ENCODE measurements around the gene BCL2.
"Not testable (repeated sequence)": the region's sequence is repeated elsewhere in the genome, so short reads cannot be mapped to it uniquely, and the experiment has no call there.

BCL2 gene

DNA sequence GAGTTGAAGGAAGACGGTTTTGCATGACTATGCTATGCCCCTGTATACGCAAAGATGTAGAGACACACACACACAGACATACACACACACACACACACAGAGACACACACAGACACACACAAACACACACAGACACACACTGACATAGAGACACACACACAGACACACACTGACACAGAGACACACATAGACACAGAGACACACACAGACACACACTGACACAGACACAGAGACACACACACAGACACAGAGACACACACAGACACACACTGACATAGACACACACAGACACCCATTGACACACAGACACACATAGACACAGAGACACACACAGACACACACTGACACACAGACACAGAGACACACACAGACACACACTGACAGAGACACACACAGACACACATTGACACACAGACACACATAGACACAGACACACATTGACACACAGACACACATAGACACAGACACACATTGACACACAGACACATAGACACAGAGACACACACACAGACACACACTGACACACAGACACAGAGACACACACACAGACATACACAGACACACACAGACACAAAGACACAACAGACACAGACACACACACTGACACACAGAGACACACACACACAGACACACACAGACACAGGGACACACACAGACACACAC is 121.3 kb downstream of the BCL2 start:
- FAIRE-seq, result no peak

DNA sequence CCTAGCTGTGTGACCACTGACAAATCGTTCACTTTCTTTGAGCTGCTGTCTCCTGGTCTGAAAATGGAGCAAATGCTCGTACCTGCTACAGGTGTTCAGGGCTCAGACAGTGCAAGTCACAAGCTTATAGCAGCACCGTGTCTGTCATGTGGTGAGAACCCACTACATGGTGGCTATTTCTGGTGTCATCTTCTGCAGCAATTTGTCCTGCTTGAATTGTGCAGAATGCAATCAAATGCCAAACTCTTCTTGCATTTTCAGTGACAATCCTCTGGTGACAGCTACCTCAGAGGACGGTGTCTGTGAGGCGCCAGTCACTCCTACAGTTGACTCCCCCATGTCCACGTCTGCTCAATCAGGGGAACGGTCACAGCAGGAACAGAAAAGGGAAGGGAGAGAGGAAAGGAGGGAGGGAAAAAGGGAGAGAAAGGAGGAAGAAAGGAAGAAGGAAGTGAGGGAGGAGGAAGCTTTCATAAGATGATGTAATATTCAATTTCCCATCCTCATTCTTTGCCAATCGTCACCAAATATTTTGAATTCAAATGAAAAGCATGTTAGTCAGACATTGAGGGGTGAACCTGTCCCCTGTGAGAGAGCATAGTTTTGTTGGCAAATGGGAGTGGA is 122.2 kb downstream of the BCL2 start:
- no peak for FAIRE-seq

DNA sequence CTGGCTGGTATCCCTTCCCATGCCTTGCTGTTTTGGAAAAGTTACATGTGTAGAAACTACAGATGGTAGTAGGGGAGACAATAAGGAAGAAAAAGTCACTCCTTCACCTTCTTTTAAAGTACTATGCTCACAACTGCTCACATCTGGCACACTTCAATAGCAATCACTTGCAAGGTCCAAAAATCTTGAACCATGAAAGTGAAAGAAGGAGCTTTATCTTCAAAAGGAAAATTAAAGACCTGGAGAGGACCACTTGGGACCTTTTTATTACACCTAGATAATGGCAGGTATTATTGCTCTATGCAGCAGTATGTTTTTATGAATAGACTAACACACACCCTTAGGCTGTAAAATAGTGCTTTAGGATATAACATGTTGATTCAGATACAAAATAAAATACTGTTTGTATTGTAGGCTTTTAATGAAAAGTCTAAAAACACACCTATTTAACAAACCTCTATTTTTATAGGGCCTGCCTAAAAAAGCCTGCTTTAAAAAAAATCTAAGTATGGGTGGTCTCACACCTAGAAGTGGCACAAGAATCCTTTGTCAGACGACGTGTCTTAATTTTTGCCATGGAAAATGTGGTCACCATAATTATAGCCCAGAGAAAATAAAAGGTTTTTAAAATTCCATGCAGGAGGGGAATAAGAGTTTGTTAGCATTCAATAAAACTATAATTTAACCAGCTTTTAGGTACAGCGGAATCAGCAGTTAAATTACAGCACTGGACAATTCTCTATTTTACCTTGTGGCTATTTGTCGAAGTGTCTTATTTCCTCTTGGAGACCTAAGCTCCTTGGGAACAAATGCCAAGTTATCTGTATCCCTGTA is 124.0 kb downstream of the BCL2 start:
- FAIRE-seq, result no peak

DNA sequence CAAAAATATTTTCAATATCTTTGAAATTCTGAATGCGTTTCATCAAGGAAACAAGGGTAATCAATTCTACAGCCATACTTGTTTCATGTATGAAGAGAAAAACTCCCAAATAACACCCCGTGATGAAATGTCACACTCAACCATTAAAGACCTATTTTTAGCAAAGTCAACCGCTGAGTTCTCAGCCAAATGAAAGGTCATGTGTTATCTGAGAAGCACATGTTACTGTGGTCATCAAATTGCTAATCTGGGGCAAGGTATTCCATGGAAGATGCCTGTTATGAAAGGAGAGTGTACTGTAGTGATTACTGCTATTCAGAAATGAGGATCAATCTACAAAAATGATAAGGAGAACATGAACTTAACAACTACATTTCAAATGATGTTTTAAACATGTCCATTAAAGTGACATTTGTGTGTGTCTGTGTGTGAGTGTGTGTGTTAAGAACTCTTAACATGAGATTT is 126.7 kb downstream of the BCL2 start:
- FAIRE-seq, result no peak

DNA sequence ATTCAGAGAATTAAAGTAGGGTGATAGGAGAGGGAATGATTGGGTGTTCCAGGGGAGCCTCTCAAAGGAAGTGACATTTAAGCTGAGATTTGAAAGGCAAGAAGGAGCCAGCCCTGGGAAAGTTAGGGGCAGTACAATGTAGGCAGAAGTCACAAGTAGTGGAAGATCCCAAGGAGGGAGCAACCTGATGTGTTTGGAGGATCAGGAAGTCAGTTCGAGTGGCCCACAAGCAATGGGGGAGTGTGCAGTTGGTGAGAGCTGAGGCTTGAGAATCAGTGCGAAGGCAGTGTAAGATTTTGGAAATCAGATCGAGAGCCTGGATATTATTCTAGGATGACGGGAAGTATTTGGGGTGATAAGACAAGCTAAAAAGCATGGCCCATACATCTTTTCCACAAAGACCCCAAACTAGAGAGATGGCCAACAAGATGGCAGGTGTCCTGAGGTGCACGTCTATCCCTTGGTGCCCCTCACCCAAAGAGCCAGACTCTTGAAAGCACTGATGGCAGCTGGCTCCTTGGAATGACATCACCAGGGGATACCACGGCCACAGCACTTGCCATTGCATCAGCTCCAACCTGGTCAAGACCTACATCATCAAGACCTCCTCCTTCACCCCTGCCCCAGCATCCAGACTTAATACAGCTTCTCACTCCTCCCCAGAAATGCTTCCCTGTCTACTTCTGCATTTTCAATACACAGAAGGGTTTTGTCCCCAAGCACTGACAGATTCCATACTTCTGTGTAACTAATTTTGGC is 127.3 kb downstream of the BCL2 start:
- no peak for FAIRE-seq

DNA sequence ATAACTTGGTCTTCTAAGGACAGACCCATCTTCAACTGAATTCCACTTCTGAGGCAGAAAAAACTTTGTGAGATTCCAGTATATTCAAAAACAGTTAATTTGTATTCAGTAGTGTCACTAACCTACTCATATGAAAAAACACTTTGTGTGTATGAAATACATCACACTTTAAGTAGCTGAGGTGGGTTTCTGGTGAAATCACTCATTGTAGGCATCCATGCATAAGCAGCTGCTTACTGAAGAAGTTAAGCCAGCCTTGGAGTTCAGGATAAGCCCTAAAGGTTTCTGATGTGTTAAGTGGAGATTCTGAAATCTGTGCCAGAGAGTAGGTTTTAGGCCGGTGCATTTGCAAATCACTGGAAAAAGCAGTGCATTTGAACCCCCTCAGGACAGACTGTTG is 128.2 kb downstream of the BCL2 start:
- no peak for FAIRE-seq

DNA sequence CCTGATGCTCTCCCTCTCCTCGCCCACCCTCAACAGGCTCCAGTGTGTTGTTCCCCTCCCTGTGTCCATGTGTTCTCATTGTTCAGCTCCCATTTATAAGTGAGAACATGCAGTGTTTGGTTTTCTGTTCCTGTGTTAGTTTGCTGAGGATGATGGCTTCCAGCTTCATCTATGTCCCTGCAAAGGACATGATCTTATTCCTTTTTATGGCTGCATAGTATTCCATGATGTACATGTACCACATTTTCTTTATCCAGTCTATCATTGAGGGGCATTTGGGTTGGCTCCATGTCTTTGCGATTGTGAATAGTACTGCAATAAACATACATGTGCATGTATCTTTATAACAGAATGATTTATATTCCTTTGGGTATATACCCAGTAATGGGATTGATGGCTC is 128.7 kb downstream of the BCL2 start:
- FAIRE-seq, result not testable (repeated sequence)

DNA sequence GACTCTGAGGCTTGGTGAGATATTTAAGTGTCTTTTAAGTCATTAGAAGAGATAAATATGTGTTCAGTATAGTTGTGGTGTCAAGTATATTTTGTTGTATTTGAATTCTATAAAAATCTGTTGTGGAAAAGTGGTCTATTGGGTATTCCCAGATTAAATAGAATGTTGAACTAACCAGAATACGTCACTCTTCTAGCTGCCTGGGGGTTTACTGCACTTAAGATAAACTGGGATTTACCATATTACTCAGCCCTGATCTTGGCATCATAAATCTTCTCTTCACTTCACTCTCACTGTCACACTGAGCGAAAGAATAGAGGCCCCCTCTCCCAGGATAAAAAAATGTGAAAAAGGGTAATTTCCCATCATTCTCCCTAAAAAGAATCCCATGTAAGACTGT is 129.8 kb downstream of the BCL2 start:
- FAIRE-seq, result no peak

DNA sequence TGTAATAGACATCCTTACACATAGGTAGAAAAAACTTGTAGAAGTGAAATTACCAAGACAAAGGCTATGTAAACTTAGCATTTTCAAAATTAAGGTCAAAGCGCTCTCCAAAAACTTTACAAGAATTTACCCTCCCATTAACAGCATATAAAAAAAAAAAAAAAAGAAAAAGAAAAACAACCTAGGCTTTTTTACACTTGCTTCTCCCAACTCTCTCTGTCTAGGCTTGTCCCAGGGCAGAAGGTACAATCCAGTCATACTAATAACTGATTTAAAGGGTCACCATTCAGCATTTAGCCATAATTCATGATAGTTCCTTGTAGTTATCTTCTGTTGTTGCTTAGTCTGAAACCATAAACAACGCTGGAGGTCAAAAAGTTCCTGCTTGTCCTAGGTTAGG is 130.5 kb downstream of the BCL2 start:
- FAIRE-seq, result peak; percentile 83

DNA sequence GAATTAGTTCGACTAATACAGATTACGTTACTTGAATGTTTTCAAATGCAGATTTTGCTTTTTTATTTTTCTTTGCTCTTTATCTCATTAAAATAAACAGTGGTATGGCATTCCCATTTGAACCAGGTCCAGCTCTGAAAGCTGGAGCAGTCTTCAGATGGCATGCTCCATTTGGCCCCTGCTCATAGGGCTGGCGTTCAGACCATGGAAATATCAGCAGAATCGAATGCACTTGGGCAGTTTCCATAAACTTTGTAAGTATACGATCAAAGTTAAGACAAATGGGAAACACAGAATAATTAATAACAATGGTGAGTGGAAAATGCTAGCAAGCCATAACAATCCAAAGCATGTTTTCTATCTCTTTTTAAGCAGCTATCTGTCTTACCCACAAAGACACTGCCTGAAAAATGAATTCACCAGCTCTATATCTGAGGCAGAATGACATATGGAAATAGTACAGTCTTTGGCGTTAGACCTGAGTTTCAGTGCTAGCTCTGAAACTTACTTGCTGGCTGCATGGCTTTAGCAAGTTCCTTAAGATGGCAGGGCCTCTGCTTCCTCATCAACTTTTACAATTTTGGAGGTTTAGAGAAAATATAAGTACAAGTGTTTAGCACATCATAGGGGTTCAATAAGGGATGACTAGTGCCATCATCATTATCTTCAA is 131.6 kb downstream of the BCL2 start:
- no peak for FAIRE-seq

DNA sequence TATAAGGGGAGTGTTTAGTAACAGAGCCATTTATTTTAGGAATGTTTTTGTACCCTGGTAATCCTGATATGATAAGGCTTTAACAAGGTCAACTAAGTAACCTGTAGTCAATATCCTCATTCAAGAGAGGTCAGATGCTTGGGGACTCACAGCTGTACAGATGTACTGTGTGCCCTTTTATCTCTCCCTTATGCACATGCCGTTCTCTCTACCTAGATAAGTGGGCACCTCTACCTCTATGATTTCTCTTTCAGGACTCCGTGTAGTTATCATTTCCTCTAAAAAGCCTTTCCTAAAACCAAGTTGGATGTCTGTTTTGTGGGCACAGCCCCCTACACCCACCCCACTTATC is 132.4 kb downstream of the BCL2 start:
- FAIRE-seq, result no peak

DNA sequence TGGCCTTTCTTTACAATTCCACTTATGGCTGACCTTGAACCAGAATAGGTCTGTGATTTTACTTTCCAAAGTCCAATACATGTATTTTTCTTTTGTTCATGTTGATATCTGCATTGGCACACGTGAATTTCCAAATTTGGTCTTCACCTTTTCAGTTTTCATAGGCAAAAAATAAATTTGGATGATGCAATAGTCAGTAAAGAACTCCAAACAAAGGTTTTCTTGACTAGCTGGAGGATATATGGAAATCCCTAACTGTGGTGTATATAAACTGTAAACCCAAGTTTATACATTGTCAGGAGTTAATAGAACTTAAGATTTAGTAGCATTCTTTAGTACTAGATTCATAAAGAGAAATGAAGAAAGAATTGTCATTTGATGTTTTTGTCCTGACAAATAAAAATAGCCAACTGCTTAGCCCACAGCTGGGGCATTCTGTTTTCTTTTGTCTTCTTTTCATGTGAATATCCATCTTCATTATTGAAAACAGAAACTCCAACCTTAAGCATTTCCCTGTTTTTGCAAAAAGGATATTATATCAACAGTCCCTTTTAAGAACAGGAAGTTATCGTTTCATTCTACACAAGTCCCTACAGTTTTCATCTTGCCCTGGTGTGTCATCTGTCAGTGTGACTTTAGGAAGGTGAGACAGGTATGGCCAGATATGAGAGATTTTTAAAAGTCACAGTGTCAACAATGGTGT is 132.9 kb downstream of the BCL2 start:
- FAIRE-seq, result no peak

DNA sequence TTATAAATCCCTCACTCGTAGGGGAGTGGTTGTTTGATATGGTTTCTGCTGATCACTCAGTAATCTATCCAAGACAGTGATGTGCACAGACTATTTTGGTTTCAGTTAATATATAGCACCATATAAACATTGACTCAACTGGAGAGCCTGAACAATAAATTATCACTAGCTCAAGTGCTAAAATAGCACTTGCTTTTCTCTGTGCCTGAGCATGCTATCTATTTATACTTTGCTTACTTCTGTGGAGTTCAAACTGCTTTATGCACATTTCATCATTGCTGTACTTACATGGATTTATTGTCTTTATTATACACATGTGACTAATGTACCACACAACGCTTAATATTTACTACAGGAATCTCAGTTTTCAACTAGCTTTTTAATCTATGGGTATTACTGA is 133.6 kb downstream of the BCL2 start:
- FAIRE-seq, result no peak

DNA sequence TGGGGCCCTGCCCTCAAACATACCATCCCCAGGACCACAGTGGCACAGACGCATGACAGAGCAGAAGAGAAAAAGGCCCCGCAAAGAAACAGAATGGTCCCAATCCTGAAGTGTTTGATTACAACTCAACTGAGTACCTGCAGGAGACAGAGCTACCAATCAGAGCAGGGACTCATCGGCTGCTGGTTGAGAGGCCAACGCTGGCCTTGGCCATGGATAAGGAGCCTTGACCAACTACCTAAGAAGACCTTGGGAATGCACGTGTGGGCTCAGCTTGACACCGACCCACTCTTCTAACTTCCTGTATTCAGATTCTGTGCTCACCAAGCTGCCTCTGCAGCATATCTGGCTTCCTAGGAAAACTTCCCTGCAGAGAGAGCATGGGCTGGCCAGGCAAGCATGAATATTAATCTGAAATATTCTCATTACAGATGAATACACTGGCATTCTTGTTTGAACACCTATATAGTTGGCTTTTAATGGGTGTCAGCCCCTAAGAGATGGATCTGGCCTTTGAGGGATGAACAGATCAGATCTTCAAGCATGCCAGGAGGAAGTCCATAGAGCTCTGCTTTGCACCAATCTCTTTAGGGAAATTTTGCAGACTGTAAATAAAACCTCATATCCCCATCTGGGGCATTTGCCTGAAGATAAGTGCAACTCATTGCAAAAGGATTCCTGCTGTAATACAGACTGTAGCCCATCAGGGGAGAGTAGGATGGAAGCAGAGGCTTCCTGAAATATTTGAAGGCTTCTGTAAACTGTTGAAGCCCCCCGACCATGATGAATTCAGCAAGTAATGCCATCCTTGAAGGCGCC is 135.4 kb downstream of the BCL2 start:
- FAIRE-seq, result no peak

DNA sequence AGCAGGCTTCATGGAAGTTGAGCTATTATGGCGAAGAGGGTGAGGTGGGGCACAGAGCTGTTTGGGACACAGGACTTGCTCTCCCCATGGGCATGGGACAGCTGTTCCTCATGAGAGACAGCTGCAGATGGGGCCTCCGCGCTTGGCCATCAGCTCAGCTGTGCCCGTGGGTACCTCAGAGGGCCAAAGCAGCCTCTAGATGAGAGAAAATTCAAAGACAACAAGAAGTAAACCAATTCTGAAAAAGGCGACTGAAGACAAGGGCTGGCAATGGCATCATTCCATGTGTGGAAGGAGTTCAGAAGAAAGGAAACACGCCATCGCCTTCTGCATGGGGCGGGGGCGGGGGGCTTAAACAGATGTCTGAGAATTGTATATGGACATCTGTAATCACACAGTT is 136.2 kb downstream of the BCL2 start:
- no peak for FAIRE-seq

DNA sequence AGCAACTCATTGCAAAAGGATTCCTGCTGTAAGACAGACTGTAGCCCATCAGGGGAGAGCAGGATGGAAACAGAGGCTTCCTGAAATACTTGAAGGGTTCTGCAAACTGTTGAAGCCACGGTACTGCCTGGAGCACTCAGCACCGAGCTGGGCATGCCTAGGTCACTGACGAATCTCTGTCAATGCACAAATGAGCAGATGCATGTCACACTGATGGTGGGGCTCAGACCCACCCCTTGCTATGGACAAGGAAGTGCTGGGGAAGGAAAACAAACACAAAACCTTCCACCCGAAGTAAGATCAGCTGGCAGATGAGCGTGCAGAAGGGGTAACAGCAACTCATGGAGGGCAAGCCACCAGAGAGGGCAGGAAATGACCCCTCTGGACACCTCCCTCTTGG is 136.7 kb downstream of the BCL2 start:
- no peak for FAIRE-seq

DNA sequence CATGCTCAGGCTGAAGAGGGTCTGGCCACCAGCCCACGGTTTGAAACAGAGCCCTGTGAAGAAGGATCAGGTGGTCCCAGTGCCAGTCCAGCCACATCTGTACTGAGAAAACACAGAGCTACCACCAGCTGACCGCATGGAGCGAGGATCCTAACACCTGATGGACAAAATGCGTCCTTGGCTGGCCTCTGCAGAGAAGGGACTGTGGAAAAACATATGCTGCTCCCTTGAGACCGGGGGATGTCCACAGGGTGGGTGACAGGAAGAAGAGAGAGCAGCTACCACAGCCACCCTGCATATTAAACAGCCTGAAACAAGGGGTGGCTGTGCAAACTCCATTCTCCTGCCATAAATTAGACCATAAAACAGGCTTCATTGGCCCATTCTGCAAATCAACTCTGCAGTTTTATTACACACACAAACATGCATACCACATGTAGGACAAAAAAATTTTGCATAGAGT is 137.2 kb downstream of the BCL2 start:
- no peak for FAIRE-seq

DNA sequence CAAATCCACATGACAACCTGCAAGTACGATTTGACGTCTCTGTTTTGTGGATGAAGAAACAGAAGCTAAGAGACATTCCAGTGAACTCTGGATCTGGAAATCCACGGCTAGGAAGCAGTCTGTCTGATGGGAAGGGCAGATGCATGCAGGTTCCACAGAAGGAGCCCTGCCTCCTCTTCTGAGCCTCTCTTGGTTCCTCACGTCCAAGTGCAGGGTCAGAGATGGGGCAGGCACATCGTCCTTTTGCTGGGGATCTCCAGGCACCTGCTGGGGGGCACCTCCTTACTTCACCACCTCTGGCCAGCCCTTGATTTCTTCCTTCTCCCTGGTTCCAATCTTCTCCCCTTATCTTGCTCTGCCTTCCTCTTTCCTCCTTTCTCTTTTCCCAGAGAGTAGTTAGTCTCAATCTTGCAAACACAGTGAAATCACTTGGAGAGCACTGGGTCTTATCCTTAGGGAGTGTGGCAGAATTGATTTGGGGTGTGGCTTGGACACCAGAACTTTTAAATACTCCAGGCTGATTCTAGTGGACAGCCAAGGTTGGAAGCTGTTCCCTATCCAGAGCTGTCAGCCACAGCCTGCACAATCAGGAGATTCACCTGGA is 137.8 kb downstream of the BCL2 start:
- FAIRE-seq, result no peak

DNA sequence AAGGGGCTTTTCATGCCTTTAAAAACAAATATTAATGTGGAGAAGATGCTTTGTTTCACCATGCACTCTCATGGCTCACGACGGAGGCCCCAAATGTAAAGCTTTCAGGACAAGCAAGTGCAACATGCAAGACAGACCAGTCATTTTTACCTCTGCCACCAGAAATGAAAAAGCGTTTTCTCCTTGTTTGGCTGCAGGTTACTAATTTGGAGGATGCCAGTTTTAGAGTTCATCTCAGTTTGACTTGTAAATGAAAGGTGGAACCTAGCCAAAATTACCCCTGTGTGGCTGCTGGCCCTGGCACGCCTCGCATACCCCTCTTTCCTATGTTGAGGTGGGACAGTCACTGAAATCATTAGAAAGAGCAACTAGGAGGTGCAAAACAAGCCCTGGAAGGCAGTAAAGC is 138.6 kb downstream of the BCL2 start:
- no peak for FAIRE-seq

DNA sequence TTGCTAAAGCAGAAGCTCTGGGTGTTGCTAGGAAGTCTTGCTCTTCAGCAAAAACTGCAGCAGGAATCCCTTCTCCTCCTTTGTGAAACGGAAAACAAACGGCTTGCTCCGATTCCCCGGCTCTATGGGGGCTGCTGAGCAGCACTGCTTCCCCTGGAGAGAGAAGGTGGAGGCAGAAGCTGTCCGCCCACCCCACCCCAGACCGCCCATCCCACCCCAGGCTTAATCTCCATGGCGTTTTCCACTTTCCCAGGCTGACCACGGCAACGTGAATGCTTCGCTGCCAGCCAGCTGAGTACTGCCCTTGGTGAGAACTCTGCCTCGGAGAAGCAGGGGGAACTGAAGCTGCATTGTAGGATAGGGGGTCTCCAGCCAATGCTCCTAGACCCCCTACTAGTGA is 139.2 kb downstream of the BCL2 start:
- no peak for FAIRE-seq

DNA sequence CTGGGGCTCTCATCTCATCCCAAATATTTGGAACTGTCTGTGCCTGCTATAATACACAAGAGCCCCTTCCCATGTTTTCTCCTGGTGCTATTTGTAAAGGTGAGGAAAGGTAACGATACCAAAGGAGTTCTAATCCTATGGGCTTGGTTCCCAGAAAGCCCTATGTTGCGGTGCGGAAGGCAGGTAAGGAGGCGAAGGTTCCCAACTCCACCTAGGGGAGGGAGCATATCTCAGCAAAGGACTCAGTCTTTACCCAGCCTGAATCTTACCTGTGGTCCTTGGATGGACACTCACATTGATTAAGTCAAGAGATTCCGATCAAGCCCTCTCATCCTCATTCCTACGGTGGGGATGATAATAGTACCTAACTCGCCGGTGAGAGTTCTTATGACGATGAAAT is 140.1 kb downstream of the BCL2 start:
- FAIRE-seq, result no peak
